ENCODE measurements around the gene LANCL1. TPM values are rescaled to one million over a fixed set of nuclear protein-coding genes. Genes with fewer than 3 reads are reported as not detected.
A peak's percentile ranks its signal among the peaks of the same experiment; 100 is the strongest.

Gene LANCL1
- polyA plus RNA-seq, 1 of the 3 experiments (the other 2 are of a cell fraction) = 34.3 TPM

DNA sequence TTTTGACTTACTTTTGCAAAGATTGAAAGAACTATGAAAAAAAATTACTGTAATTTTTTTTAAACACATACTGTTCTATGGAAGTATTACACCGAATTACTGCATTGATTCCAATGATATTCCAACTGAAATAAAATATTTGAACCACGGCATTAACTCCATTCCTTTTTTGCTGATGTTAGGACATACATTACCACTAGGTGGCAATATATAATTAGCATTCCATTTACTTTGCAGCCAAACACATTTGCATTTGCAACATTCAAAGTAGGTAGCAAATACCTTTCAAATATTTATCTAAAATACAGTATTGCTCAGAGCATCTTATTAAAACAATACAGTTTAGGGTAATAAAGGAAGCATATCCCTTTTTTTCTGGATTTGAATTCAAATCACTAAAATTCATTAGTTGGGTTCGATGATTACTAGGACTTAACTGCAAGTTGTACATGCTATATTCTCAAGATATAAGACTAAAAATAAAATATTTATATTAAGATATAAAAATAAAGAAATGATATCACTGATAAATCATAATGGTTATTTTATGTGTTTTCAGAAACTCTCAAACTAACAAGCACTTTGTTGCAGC is 31.3 kb downstream of the LANCL1 start:
- WGBS (ENCODE audit: low lambda C conversion rate) = 42% methylated on average over 3 of the region's 3 CpGs

DNA sequence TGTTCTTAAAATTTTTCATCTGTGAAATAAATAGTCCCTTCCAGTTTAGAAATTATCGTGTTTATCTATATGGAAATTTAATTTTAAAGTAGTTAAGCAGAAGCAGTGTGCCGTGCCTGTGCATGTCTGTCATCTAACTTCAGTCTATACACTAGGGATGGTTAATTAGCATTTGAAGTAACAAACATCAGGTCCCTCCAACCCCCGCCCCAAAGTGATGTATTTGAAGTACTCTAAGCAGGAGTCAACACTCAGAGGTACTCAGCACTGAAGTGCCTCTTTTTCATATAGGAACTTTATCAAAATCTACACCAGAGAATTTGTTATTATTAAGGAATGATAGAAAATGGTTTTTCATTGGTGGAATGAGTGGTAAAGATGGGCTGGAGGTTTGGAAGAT is 33.0 kb downstream of the LANCL1 start:
- no peak for TF ChIP-seq JUND (IDR thresholded peaks at IDR 0.05)
- TF ChIP-seq, protein P1, sequence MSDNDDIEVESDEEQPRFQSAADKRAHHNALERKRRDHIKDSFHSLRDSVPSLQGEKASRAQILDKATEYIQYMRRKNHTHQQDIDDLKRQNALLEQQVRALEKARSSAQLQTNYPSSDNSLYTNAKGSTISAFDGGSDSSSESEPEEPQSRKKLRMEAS (IDR thresholded peaks at IDR 0.05; ENCODE audit: low read depth) = no peak
- no peak for TF ChIP-seq GABPA (IDR thresholded peaks at IDR 0.05; ENCODE audit: low read depth)
- no peak for TF ChIP-seq MEF2A (IDR thresholded peaks at IDR 0.05; ENCODE audit: borderline replicate concordance, low read depth)
- no peak for TF ChIP-seq TCF12 (IDR thresholded peaks at IDR 0.05)
- no peak for TF ChIP-seq NRF1 (IDR thresholded peaks at IDR 0.05; ENCODE audit: low read depth, low read length)
- Histone ChIP-seq H3K36me3 (replicated peaks in 1 of 2; ENCODE audit: control insufficient read depth in 1 of 2, insufficient read depth in 2 of 2, low read length in 1 of 2) (peaks cover 16 to 39% of the 10 kb centered on the region in 2 experiments), H3K79me2 (ENCODE audit: insufficient read depth) (peaks cover 5% of the 10 kb centered on the region; the same call in 1 of the 2 replicates), H3K4me1 (ENCODE audit: control insufficient read depth in 1 of 2, insufficient read depth in 2 of 2, low read depth in 1 of 2, low read length in 1 of 2) (no peaks in the 10 kb centered on the region; a peak in 1 of 4 replicates), H3K27ac (ENCODE audit: low read depth in 2 of 2, low read length in 1 of 2) (no peak overlapping the region), H3K27me3 (ENCODE audit: insufficient read depth) (no peaks in the 10 kb centered on the region), H3K4me2 (no peak overlapping the region), H2AFZ (ENCODE audit: low read depth) (no peak overlapping the region), H3F3A (replicated peaks; ENCODE audit: insufficient read depth) (no peaks in the 10 kb centered on the region), H3K4me3 (ENCODE audit: low read depth in 2 of 2, low read length in 1 of 2) (no peak overlapping the region), H3K9ac (no peak overlapping the region), H3K9me2 (no peaks in the 10 kb centered on the region), H4K20me1 (ENCODE audit: insufficient read depth) (no peaks in the 10 kb centered on the region), H3K9me3 (0 out of 2 replicates have a peak, but pooled peaks cover 5% of the 10 kb centered on the region)
- whole genome bisulfite sequencing (ENCODE audit: low lambda C conversion rate) = 86% methylated on average over 3 of the region's 3 CpGs
- no peak for DNase-seq
- POLR2A ChIA-PET = no interaction called here
- CTCF ChIA-PET = interaction anchor here (0.6 kb wide), 1 partner anchor 19 kb away, joined by 3 read pairs; no protein-coding TSS in a partner anchor

More for the DNA sequence above, 31.3 kb downstream of the LANCL1 start:
- Histone ChIP-seq H3K27ac (ENCODE audit: low read depth in 2 of 2, low read length in 1 of 2) (no peak overlapping the region), H3K36me3 (replicated peaks in 1 of 2; ENCODE audit: control insufficient read depth in 1 of 2, insufficient read depth in 2 of 2, low read length in 1 of 2) (peaks cover 17 to 22% of the 10 kb centered on the region in 2 experiments), H3K9ac (no peak overlapping the region), H3K79me2 (ENCODE audit: insufficient read depth) (peaks cover 18% of the 10 kb centered on the region; the same call in 1 of the 2 replicates), H3K4me3 (ENCODE audit: low read depth in 2 of 2, low read length in 1 of 2) (no peak overlapping the region; a peak in 1 of 4 replicates), H3K4me2 (no peak overlapping the region), H3K9me3 (0 out of 2 replicates have a peak, but pooled peaks cover 5% of the 10 kb centered on the region), H4K20me1 (ENCODE audit: insufficient read depth) (no peaks in the 10 kb centered on the region), H3K9me2 (no peaks in the 10 kb centered on the region), H3F3A (replicated peaks; ENCODE audit: insufficient read depth) (no peaks in the 10 kb centered on the region), H2AFZ (ENCODE audit: low read depth) (no peak overlapping the region), H3K27me3 (ENCODE audit: insufficient read depth) (no peaks in the 10 kb centered on the region), H3K4me1 (ENCODE audit: control insufficient read depth in 1 of 2, insufficient read depth in 2 of 2, low read depth in 1 of 2, low read length in 1 of 2) (no peaks in the 10 kb centered on the region; a peak in 1 of 4 replicates)
- peak; percentile 36 for DNase-seq
- TF ChIP-seq MEF2A (IDR thresholded peaks at IDR 0.05; ENCODE audit: borderline replicate concordance, low read depth) = no peak
- TF ChIP-seq SMC3 (IDR thresholded peaks at IDR 0.05; ENCODE audit: low read depth, low read length) = peak; percentile 14; the same call in 1 of the 2 replicates
- peak; percentile 73 for TF ChIP-seq RAD21 (IDR thresholded peaks at IDR 0.05; ENCODE audit: low read length)
- no peak for TF ChIP-seq TAF1 (IDR thresholded peaks at IDR 0.05; ENCODE audit: borderline replicate concordance, low read depth, low read length)
- TF ChIP-seq TEAD4 (IDR thresholded peaks at IDR 0.05; ENCODE audit: borderline replicate concordance, insufficient read depth) = no peak
- TF ChIP-seq, protein P2, sequence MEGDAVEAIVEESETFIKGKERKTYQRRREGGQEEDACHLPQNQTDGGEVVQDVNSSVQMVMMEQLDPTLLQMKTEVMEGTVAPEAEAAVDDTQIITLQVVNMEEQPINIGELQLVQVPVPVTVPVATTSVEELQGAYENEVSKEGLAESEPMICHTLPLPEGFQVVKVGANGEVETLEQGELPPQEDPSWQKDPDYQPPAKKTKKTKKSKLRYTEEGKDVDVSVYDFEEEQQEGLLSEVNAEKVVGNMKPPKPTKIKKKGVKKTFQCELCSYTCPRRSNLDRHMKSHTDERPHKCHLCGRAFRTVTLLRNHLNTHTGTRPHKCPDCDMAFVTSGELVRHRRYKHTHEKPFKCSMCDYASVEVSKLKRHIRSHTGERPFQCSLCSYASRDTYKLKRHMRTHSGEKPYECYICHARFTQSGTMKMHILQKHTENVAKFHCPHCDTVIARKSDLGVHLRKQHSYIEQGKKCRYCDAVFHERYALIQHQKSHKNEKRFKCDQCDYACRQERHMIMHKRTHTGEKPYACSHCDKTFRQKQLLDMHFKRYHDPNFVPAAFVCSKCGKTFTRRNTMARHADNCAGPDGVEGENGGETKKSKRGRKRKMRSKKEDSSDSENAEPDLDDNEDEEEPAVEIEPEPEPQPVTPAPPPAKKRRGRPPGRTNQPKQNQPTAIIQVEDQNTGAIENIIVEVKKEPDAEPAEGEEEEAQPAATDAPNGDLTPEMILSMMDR (IDR thresholded peaks at IDR 0.05) = peak; percentile 82
- TF ChIP-seq, protein P3, sequence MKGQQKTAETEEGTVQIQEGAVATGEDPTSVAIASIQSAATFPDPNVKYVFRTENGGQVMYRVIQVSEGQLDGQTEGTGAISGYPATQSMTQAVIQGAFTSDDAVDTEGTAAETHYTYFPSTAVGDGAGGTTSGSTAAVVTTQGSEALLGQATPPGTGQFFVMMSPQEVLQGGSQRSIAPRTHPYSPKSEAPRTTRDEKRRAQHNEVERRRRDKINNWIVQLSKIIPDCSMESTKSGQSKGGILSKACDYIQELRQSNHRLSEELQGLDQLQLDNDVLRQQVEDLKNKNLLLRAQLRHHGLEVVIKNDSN (IDR thresholded peaks at IDR 0.05; ENCODE audit: borderline replicate concordance, low read depth) = no peak
- ChIA-PET CTCF (interaction anchor here (0.6 to 1.8 kb wide), 11 partner anchors 10 to 173 kb away, joined by 3 to 7 read pairs (median 4); partner anchors contain the start of gene LANCL1), POLR2A (no interaction called here)

All from SK-N-SH (cell line).